K562 (cell line): Measurements from ENCODE around the gene POLA1. TPM values are rescaled to one million over a fixed set of nuclear protein-coding genes. Genes with fewer than 3 reads are reported as not detected.

Experiments
- ATAC-seq: fragments of 200-7000 bp; cut with Tn5 transposase; 3 replicates; pipeline ENCODE4 v1.9.1; 2020; ENCODE audit warnings: moderate library complexity
- BruUV-seq: library from RNA; stranded (reverse); fragments of 400-500 nt; replicated peaks from 2 replicates; lab custom pipeline; 2021; lab: Mats Ljungman, UMichigan
- CTCF ChIA-PET: fragments of 300-600 bp; formaldehyde crosslinking; extraction: SDS; loops from one replicate; lab custom pipeline; 2021; ENCODE audit warnings: low intra/inter-chr PET ratio; lab: Yijun Ruan, JAX
- POLR2A ChIA-PET: fragments of 300-600, 350-650 bp; sonication (Branson Sonifier 250); formaldehyde crosslinking; extraction: SDS; loops from one replicate; lab custom pipeline; 2021; ENCODE audit warnings: antibody characterized with exemption, inconsistent platforms; lab: Yijun Ruan, JAX
- DNase-seq, 4 experiments: peaks; one replicate each; pipeline versions ENCODE4 v3.0.0 to v3.0.0-alpha.2; 2011 to 2018; ENCODE audit warnings: low spot score in 3 of 4, mixed read lengths in 3 of 4; ENCODE audit errors: extremely low read depth in 1 of 4
- FAIRE-seq: peaks from 2 replicates; lab custom pipeline; 2011; peaks lifted over from hg19 to GRCh38; lab: Jason Lieb, UNC
- H2AFZ ChIP-seq: 2 replicates; pipeline ENCODE4 v1.6.0; 2011; ENCODE audit warnings: low read depth, low read length, control low read depth, inconsistent platforms
- H3K27ac ChIP-seq: fragments of 200-600 bp; 3 replicates; pipeline ENCODE4 v1.8.0; 2011; ENCODE audit warnings: low read depth, mild to moderate bottlenecking, control low read depth, inconsistent platforms, low read length, moderate library complexity, mixed read lengths; ENCODE audit errors: extremely low read depth
- H3K27me3 ChIP-seq, 2 experiments: fragments of 300-600 bp in 1 of 2; 2 replicates in 1 of 2; 3 replicates in 1 of 2; pipeline versions ENCODE4 v1.6.0 to v1.8.0; 2011; ENCODE audit warnings: inconsistent platforms in 2 of 2, low read length in 2 of 2, mild to moderate bottlenecking in 1 of 2, mixed read lengths in 1 of 2, moderate library complexity in 1 of 2; ENCODE audit not compliant: control insufficient read depth in 2 of 2, insufficient read depth in 2 of 2
- H3K36me3 ChIP-seq: fragments of 300-600 bp; 3 replicates; pipeline ENCODE4 v1.8.0; 2011; ENCODE audit warnings: mild to moderate bottlenecking, low read length, inconsistent platforms; ENCODE audit not compliant: control insufficient read depth, insufficient read depth
- H3K4me1 ChIP-seq, 2 experiments: fragments of 200-600 bp in 1 of 2; replicated peaks in 1 of 2; 2 replicates in 1 of 2; 3 replicates in 1 of 2; pipeline versions ENCODE4 v1.5.1 to v1.8.0; 2011; ENCODE audit warnings: inconsistent platforms in 2 of 2, low read length in 2 of 2, mild to moderate bottlenecking in 1 of 2, mixed read lengths in 1 of 2, moderate library complexity in 1 of 2; ENCODE audit not compliant: control insufficient read depth in 2 of 2, insufficient read depth in 2 of 2
- H3K4me2 ChIP-seq: 2 replicates; pipeline ENCODE4 v1.6.1; 2011; ENCODE audit warnings: low read length, control low read depth, inconsistent platforms, mixed read lengths; ENCODE audit not compliant: insufficient read depth
- H3K4me3 ChIP-seq: fragments of 200-600 bp; sonication (generic), shearing (Covaris generic); 2 replicates; pipeline ENCODE4 v1.5.1; 2016; ENCODE audit warnings: control low read depth, inconsistent platforms
- H3K79me2 ChIP-seq: fragments of 200-600 bp; 3 replicates; pipeline ENCODE4 v1.8.0; 2011; ENCODE audit warnings: low read length, inconsistent platforms; ENCODE audit not compliant: control insufficient read depth, insufficient read depth
- H3K9ac ChIP-seq, 2 experiments: 2 replicates each; pipeline versions ENCODE4 v1.6.0 to v1.6.1; 2011; ENCODE audit warnings: low read depth in 2 of 2, low read length in 2 of 2, control low read depth in 1 of 2, inconsistent platforms in 1 of 2, mild to moderate bottlenecking in 1 of 2, mixed read lengths in 1 of 2; ENCODE audit not compliant: insufficient read depth in 1 of 2
- H3K9me1 ChIP-seq: one replicate; pipeline ENCODE4 v1.6.0; 2011; ENCODE audit warnings: inconsistent platforms, mild to moderate bottlenecking, low read length, moderate library complexity; ENCODE audit not compliant: control insufficient read depth, insufficient read depth
- H3K9me3 ChIP-seq: replicated peaks from 2 replicates; pipeline ENCODE4 v1.5.1; 2011; ENCODE audit warnings: low read depth, low read length, inconsistent platforms; ENCODE audit not compliant: control insufficient read depth, insufficient read depth
- H4K20me1 ChIP-seq: replicated peaks from 2 replicates; pipeline ENCODE4 v1.6.1; 2011; ENCODE audit warnings: low read length, inconsistent platforms, mixed read lengths; ENCODE audit not compliant: control insufficient read depth, insufficient read depth
- RAD21 ChIP-seq, 2 experiments: fragments of 250-450 bp in 1 of 2; fragments of 450-650 bp in 1 of 2; sonication (Bioruptor Pico) in 1 of 2; formaldehyde crosslinking in 1 of 2; IDR thresholded peaks in 1 of 2; conservative IDR thresholded peaks in 1 of 2; 2 replicates each; pipeline versions ENCODE4 v1.4.0 to v1.8.0; 2020 to 2022; ENCODE audit warnings: mild to moderate bottlenecking in 2 of 2, moderate library complexity in 1 of 2
- RFX1 ChIP-seq: fragments of 450-650 bp; IDR thresholded peaks from 2 replicates; pipeline ENCODE4 v1.6.1; 2016; ENCODE audit warnings: mild to moderate bottlenecking, moderate library complexity
- ZNF224 ChIP-seq: sonication (generic); formaldehyde crosslinking; IDR thresholded peaks from 2 replicates; pipeline ENCODE4 v1.8.0; 2022; ENCODE audit warnings: mild to moderate bottlenecking, missing genetic modification reagents
- WGBS: fragments of 100-300 bp; shearing (Covaris generic); methylation state at CpG from one replicate; pipeline ENCODE4 v1.1.6; 2016; ENCODE audit warnings: low coverage, mixed read lengths; ENCODE audit not compliant: insufficient coverage; ENCODE audit errors: missing lambda C conversion rate; 5-methylcytosine and 5-hydroxymethylcytosine counted together
- in situ Hi-C: fragments of 300-500 bp; cut with MboI; formaldehyde crosslinking; loops from 4 replicates; pipeline ENCODE4 v1.15.0; 2018; ENCODE audit warnings: inconsistent platforms, mixed read lengths
- intact Hi-C: fragments of 100-400 bp; cut with micrococcal nuclease; formaldehyde crosslinking; loops from 2 replicates; pipeline ENCODE4 v1.14.2; 2022
- polyA plus RNA-seq, 8 experiments: library from polyadenylated mRNA; depleted of rRNA in 4 of 8; stranded (reverse) in 5 of 8; unstranded in 3 of 8; fragments of >200 nt; fragmentation: Nextera tagmentation in 2 of 8; fragmentation: Illumina TruSeq in 1 of 8; extraction: Ambion mirVana in 2 of 8; extraction: Trizol in 1 of 8; gene quantifications; 2 replicates each; pipeline versions ENCODE4 v1.2.1 to v1.2.3, GENCODE V29; 2011 to 2014; ENCODE audit warnings: inconsistent platforms in 1 of 8, missing spikeins in 1 of 8
- total RNA-seq, 7 experiments: library from RNA; depleted of rRNA in 6 of 7; stranded (reverse); fragments of >200 nt in 6 of 7; fragmentation: Illumina TruSeq in 2 of 7; extraction: Trizol in 2 of 7; gene quantifications; 2 replicates each; pipeline versions ENCODE4 v1.2.1 to v1.2.3, GENCODE V29; 2011 to 2021; ENCODE audit warnings: low replicate concordance in 1 of 7
- TF ChIP-seq, protein P1 (sequence below), 3 experiments: IDR thresholded peaks in 2 of 3; conservative IDR thresholded peaks in 1 of 3; 2 replicates each; pipeline ENCODE4 v1.5.1; 2011 to 2012; ENCODE audit warnings: low read length in 3 of 3, mild to moderate bottlenecking in 3 of 3, control low read depth in 2 of 3, improper control_type of control experiment in 1 of 3, inconsistent platforms in 1 of 3, low read depth in 1 of 3, mixed read lengths in 1 of 3, moderate library complexity in 1 of 3; ENCODE audit not compliant: insufficient read depth in 2 of 3
- TF ChIP-seq, protein P2 (sequence below): fragments of 250-450 bp; sonication (Bioruptor Pico); IDR thresholded peaks from 2 replicates; pipeline ENCODE4 v1.5.0; 2021

Gene POLA1
- total and polyA plus RNA-seq, 9 of the 15 experiments (the other 6 are each of a cell fraction or from before 2014, with no cell fraction given), result 8.6 to 48.4 (median 27.4) TPM

DNA sequence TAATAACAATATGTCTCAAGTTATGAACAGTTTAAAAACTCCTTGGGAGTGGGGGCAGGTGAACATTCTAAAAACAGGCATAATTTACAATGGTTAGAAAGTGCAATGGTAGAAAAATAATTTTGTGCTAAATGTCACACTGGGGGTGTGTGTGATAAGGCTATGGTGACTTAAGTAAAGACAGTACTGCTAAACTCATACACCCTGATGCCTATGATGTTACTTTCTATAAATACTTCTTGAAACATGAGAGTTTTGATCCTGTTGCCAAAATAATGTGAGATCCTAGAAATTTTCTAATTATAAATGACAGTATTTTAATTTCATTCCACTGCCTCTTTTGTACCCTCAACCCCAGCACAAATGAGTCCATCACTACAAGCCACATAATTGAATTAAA lies 144.2 kb downstream of the POLA1 start:
- Histone ChIP-seq H3K4me1 (no peaks in the 10 kb centered on the region), H3K36me3 (peaks cover 38% of the 10 kb centered on the region), H3K4me3 (no peak overlapping the region), H2AFZ (no peak overlapping the region), H3K4me2 (no peak overlapping the region), H3K27ac (no peak overlapping the region), H3K27me3 (no peaks in the 10 kb centered on the region), H3K79me2 (no peaks in the 10 kb centered on the region), H3K9me3 (no peaks in the 10 kb centered on the region), H3K9ac (no peak overlapping the region), H3K9me1 (no peaks in the 10 kb centered on the region), H4K20me1 (no peaks in the 10 kb centered on the region)
- ChIA-PET POLR2A (interaction anchor here (1.1 to 1.3 kb wide), 2 partner anchors 10 to 13 kb away, joined by 5 read pairs; no protein-coding TSS in a partner anchor), CTCF (no interaction called here)
- TF ChIP-seq ZNF224 (CRISPR knock-in tag), result no peak
- no peak for TF ChIP-seq RFX1
- in situ Hi-C loops (no loop called here), intact Hi-C loops (loop anchor here (1.0 to 10.0 kb wide), 2 partner anchors 183 to 307 kb away; no protein-coding TSS in a partner anchor)
- DNase-seq (no peak), FAIRE-seq (no peak), ATAC-seq (no peak)
- BruUV-seq, result no TSS peak

DNA sequence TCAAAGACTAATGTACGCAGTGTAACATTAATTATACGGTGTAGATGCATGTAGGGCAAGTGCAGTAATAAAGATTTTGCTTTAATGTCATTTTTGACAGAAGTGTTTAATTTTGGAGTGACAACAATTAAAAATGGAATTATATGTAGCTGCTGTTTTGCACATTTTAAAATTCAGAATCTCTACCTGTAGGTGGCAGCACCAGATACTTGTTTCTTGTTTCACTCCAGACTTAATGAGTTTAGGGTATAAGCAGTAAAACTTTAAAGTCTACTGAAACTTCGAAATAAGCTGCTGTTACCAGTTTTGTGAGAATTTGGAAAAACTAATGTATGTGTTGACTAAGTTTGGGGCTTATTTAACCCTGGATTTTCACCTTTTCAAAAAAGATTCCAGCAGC lies 144.9 kb downstream of the POLA1 start:
- Histone ChIP-seq H3K27me3 (no peaks in the 10 kb centered on the region), H3K9ac (no peak overlapping the region), H3K4me3 (no peak overlapping the region), H4K20me1 (no peaks in the 10 kb centered on the region), H3K4me2 (no peak overlapping the region), H3K9me1 (no peaks in the 10 kb centered on the region), H3K79me2 (no peaks in the 10 kb centered on the region), H3K27ac (no peak overlapping the region), H3K36me3 (peaks cover 41% of the 10 kb centered on the region), H3K9me3 (no peaks in the 10 kb centered on the region), H2AFZ (no peak overlapping the region), H3K4me1 (no peaks in the 10 kb centered on the region)
- DNase-seq (peak in 2 of 4 experiments; percentile 7 to 43), ATAC-seq (peak; percentile 59; the same call in 2 of the 3 replicates), FAIRE-seq (peak; percentile 67)
- TF ChIP-seq, protein P1, sequence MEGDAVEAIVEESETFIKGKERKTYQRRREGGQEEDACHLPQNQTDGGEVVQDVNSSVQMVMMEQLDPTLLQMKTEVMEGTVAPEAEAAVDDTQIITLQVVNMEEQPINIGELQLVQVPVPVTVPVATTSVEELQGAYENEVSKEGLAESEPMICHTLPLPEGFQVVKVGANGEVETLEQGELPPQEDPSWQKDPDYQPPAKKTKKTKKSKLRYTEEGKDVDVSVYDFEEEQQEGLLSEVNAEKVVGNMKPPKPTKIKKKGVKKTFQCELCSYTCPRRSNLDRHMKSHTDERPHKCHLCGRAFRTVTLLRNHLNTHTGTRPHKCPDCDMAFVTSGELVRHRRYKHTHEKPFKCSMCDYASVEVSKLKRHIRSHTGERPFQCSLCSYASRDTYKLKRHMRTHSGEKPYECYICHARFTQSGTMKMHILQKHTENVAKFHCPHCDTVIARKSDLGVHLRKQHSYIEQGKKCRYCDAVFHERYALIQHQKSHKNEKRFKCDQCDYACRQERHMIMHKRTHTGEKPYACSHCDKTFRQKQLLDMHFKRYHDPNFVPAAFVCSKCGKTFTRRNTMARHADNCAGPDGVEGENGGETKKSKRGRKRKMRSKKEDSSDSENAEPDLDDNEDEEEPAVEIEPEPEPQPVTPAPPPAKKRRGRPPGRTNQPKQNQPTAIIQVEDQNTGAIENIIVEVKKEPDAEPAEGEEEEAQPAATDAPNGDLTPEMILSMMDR (IDR thresholded peaks at IDR 0.05 in 2 of 3, conservative IDR thresholded peaks at IDR 0.05 in 1 of 3; ENCODE audit: insufficient read depth in 2 of 3, low read depth in 1 of 3, low read length in 3 of 3), result peak in 2 of 3 experiments; percentile 18 to 58; a peak in 3 of 6 replicates
- TF ChIP-seq, protein P2, sequence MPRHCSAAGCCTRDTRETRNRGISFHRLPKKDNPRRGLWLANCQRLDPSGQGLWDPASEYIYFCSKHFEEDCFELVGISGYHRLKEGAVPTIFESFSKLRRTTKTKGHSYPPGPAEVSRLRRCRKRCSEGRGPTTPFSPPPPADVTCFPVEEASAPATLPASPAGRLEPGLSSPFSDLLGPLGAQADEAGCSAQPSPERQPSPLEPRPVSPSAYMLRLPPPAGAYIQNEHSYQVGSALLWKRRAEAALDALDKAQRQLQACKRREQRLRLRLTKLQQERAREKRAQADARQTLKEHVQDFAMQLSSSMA (CRISPR knock-in tag), result no peak
- peak in 1 of 2 experiments; percentile 50; a peak in 3 of 4 replicates for TF ChIP-seq RAD21 (CRISPR knock-in tag; conservative IDR thresholded peaks at IDR 0.05 in 1 of 2, IDR thresholded peaks at IDR 0.05 in 1 of 2)
- no TSS peak for BruUV-seq
- POLR2A ChIA-PET, result interaction anchor here (0.6 to 1.3 kb wide), 3 partner anchors 11 to 14 kb away, joined by 3 to 5 read pairs (median 5); no protein-coding TSS in a partner anchor
- in situ Hi-C loops, result no loop called here
- CTCF ChIA-PET, result interaction anchor here (1.1 kb wide), 1 partner anchor 306 kb away, joined by 3 read pairs; no protein-coding TSS in a partner anchor
- 21% methylated on average over 3 of the region's 3 CpGs for WGBS
- intact Hi-C loops, result loop anchor here (1.0 to 10.0 kb wide), 2 partner anchors 183 to 306 kb away; no protein-coding TSS in a partner anchor
